ENCODE data around the gene FAM114A2. TPM values are rescaled to one million over a fixed set of nuclear protein-coding genes. Genes with fewer than 3 reads are reported as not detected.

Gene FAM114A2
- total RNA-seq, 2 experiments from 2014 or later: 16.5 to 33.2 TPM

- Histone ChIP-seq H3K79me2 (ENCODE audit: insufficient read depth, low read depth, low read length) (no peaks in the 10 kb centered on the region), H3K9me2 (ENCODE audit: insufficient read depth, low read length) (no peaks in the 10 kb centered on the region), H2AFZ (ENCODE audit: low read length) (no peak overlapping the region), H3K9me3 (ENCODE audit: low read length) (no peaks in the 10 kb centered on the region), H3K27ac (ENCODE audit: low read depth, low read length, poor library complexity, severe bottlenecking) (no peak overlapping the region), H3K36me3 (ENCODE audit: insufficient read depth, low read length) (no peaks in the 10 kb centered on the region), H3K4me3 (ENCODE audit: low read depth, low read length, poor library complexity, severe bottlenecking) (no peak overlapping the region), H3K4me2 (ENCODE audit: low read length) (no peak overlapping the region), H3K4me1 (ENCODE audit: insufficient read depth, low read length, poor library complexity, severe bottlenecking) (no peaks in the 10 kb centered on the region), H4K20me1 (ENCODE audit: insufficient read depth, low read length) (no peaks in the 10 kb centered on the region)
- ChIA-PET POLR2A (interaction anchor here (0.6 kb wide), 1 partner anchor 865 kb away, joined by 3 read pairs; no protein-coding TSS in a partner anchor), CTCF (ENCODE audit: unreplicated experiment) (no interaction called here)
- DNase-seq (ENCODE audit: low spot score): no peak
- intact Hi-C loops (cut with micrococcal nuclease; ENCODE audit: unreplicated experiment): no loop called here
- TF ChIP-seq EZH2phosphoT487 (IDR thresholded peaks at IDR 0.05; ENCODE audit: borderline replicate concordance, low read depth, low read length): no peak
- TF ChIP-seq, protein P1, sequence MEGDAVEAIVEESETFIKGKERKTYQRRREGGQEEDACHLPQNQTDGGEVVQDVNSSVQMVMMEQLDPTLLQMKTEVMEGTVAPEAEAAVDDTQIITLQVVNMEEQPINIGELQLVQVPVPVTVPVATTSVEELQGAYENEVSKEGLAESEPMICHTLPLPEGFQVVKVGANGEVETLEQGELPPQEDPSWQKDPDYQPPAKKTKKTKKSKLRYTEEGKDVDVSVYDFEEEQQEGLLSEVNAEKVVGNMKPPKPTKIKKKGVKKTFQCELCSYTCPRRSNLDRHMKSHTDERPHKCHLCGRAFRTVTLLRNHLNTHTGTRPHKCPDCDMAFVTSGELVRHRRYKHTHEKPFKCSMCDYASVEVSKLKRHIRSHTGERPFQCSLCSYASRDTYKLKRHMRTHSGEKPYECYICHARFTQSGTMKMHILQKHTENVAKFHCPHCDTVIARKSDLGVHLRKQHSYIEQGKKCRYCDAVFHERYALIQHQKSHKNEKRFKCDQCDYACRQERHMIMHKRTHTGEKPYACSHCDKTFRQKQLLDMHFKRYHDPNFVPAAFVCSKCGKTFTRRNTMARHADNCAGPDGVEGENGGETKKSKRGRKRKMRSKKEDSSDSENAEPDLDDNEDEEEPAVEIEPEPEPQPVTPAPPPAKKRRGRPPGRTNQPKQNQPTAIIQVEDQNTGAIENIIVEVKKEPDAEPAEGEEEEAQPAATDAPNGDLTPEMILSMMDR (conservative IDR thresholded peaks at IDR 0.05; ENCODE audit: low read length): no peak
- no TSS peak for BruUV-seq (replicated peaks)
These were observed 47.9 kb upstream of the FAM114A2 start for GRCh38 chr5:154086641-154087040.

GRCh38 chr5:154086146-154086545, 47.4 kb upstream of the FAM114A2 start:
- Histone ChIP-seq H3K4me3 (ENCODE audit: low read depth, low read length, poor library complexity, severe bottlenecking) (no peak overlapping the region), H3K4me1 (ENCODE audit: insufficient read depth, low read length, poor library complexity, severe bottlenecking) (no peaks in the 10 kb centered on the region), H3K27ac (ENCODE audit: low read depth, low read length, poor library complexity, severe bottlenecking) (no peak overlapping the region), H3K79me2 (ENCODE audit: insufficient read depth, low read depth, low read length) (no peaks in the 10 kb centered on the region), H3K4me2 (ENCODE audit: low read length) (no peak overlapping the region), H3K9me3 (ENCODE audit: low read length) (no peaks in the 10 kb centered on the region), H4K20me1 (ENCODE audit: insufficient read depth, low read length) (no peaks in the 10 kb centered on the region), H3K36me3 (ENCODE audit: insufficient read depth, low read length) (no peaks in the 10 kb centered on the region), H2AFZ (ENCODE audit: low read length) (no peak overlapping the region), H3K9me2 (ENCODE audit: insufficient read depth, low read length) (no peaks in the 10 kb centered on the region)
- BruUV-seq (replicated peaks): no TSS peak
- DNase-seq (ENCODE audit: low spot score): no peak
- ChIA-PET CTCF (ENCODE audit: unreplicated experiment) (interaction anchor here (1.5 kb wide), 1 partner anchor 14 kb away, joined by 4 read pairs; no protein-coding TSS in a partner anchor), POLR2A (no interaction called here)
- no peak for TF ChIP-seq EZH2phosphoT487 (IDR thresholded peaks at IDR 0.05; ENCODE audit: borderline replicate concordance, low read depth, low read length)
- TF ChIP-seq, protein P1 (conservative IDR thresholded peaks at IDR 0.05; ENCODE audit: low read length): no peak
- intact Hi-C loops (cut with micrococcal nuclease; ENCODE audit: unreplicated experiment): no loop called here

GRCh38 chr5:154084062-154084639, 45.4 kb upstream of the FAM114A2 start:
- no peak overlapping the region for H3K27ac ChIP-seq (ENCODE audit: low read depth, low read length, poor library complexity, severe bottlenecking)
- H3K4me2 ChIP-seq (ENCODE audit: low read length): no peak overlapping the region
- H3K4me1 ChIP-seq (ENCODE audit: insufficient read depth, low read length, poor library complexity, severe bottlenecking): no peaks in the 10 kb centered on the region
- no peaks in the 10 kb centered on the region for H3K9me3 ChIP-seq (ENCODE audit: low read length)
- no TSS peak for BruUV-seq (replicated peaks)
- no peak overlapping the region for H2AFZ ChIP-seq (ENCODE audit: low read length)
- no peaks in the 10 kb centered on the region for H3K36me3 ChIP-seq (ENCODE audit: insufficient read depth, low read length)
- CTCF ChIA-PET (ENCODE audit: unreplicated experiment): no interaction called here
- TF ChIP-seq EZH2phosphoT487 (IDR thresholded peaks at IDR 0.05; ENCODE audit: borderline replicate concordance, low read depth, low read length): no peak
- TF ChIP-seq, protein P1 (conservative IDR thresholded peaks at IDR 0.05; ENCODE audit: low read length): no peak
- POLR2A ChIA-PET: interaction anchor here (0.7 kb wide), 1 partner anchor 594 kb away, joined by 3 read pairs; no protein-coding TSS in a partner anchor
- H3K9me2 ChIP-seq (ENCODE audit: insufficient read depth, low read length): no peaks in the 10 kb centered on the region
- intact Hi-C loops (cut with micrococcal nuclease; ENCODE audit: unreplicated experiment): no loop called here
- no peak overlapping the region for H3K4me3 ChIP-seq (ENCODE audit: low read depth, low read length, poor library complexity, severe bottlenecking)
- DNase-seq (ENCODE audit: low spot score): no peak
- H4K20me1 ChIP-seq (ENCODE audit: insufficient read depth, low read length): no peaks in the 10 kb centered on the region
- no peaks in the 10 kb centered on the region for H3K79me2 ChIP-seq (ENCODE audit: insufficient read depth, low read depth, low read length)

Measured in OCI-LY7 (cell line).